Measurements from ENCODE around the gene SHD.
A peak's percentile ranks its signal among the peaks of the same experiment; 100 is the strongest.
"Not testable (repeated sequence)": the region's sequence is repeated elsewhere in the genome, so short reads cannot be mapped to it uniquely, and the experiment has no call there.

The SHD gene

DNA sequence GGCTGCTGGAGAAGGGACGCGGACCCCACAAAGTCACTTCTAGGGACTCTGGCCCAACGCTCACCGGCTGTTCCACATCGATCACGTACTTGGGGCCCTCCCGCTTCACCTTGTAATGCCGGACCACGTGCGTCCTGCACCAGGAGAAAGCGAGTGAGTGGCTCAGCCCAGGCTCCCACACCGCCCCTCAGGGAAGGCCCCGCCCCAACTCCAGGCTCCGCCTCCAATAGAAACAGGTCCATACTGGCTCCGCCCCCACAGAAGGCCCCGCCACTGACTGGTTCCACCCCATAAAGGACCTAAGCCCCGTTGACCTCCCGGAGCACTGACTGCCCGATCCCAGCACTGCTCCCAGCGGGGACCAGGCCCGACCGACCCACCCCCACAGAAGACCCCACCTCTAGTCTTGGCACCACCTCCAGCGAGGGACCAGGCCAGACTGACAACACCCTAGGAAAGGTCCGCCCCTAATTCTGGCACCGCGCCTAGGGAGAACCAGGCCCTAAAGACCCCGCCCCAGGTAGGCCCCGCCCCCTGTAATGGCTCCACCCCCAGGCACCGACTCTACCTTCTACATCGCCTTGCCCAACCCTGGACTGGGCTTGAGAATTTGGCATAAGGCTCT, 48.3 kb downstream of the SHD start:
- peak; percentile 60 for DNase-seq

DNA sequence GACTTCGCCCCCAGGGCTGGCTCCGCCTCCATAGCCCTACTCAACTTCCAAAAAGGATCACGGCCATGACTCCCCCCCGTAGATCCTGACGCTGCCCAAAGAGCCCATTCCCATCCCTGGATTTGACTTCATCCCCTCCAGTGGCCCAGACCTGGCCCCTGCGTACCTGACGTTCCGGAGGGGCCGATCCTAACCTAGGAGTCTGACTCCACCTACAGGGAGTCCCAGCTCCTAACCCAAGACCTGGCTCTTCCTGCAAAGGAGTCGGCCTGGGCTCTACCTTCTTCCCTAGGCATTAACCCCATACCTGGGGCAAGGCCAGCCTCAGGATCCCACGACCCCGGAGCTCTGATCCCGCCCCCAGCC, 48.8 kb downstream of the SHD start:
- peak; percentile 79 for DNase-seq

DNA sequence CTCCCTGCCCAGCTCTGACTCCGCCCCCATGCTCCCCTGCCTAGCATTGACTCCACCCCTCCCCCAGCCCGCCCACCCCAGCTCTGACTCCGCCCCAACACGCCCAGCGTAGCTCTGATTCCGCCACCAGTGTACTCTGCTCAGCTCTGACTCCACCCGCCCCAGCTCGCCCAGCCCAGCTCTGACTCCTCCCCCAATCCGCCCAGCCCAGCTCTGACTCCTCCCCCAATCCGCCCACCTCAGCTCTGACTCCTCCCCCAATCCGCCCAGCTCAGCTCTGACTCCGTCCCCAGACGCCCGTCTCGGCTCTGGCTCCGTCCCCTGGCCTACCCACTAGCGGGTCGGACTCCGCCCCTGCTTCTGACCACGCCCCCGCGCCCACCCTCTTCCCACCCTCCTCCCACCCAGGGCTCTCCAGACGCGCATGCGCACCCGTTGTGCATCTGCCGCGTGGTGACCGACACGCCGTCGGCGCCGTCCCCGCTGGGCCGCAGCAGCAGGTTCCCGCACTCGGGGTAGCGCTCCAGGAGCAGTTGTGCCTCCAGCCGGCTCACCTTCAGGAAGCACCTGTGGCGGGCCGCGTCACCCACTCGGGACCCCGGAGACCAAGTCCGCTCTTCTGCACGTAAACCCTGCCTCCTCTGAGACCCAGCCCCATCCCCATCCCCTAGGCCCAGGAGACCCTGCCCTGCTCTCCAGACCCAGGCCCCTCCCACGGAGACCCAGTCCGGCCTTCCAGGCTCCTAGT, 49.4 kb downstream of the SHD start:
- peak; percentile 86 for DNase-seq

DNA sequence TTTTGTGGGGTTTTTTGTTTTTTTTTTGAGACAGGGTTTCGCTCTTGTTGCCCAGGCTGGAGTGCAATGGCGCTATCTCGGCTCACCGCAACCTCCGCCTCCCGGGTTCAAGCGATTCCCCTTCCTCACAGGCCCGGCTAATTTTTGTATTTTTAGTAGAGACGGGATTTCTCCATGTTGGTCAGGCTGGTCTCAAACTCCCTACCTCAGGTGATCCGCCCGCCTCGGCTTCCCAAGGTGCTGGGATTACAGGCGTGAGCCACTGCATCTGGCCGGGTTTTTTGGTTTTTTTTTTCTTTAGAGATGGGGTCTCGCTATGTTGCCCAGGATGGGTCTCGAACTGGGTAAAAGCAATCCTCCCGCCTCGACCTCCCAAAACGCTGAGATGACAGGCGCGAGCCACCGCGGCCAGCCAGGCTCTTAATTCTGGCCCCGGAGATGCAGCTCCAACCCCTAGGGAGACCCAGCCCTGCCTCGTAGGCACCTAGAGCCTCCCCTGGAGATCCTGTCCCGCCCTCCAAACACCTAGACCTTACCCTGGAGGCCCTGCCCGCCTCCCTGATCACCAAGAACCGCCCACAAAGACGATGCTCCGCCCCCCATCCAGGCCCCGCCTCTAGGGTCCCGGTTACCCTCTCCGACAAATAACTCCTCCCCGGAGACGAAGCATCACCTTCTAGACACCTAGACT, 50.1 kb downstream of the SHD start:
- not testable (repeated sequence) for DNase-seq

DNA sequence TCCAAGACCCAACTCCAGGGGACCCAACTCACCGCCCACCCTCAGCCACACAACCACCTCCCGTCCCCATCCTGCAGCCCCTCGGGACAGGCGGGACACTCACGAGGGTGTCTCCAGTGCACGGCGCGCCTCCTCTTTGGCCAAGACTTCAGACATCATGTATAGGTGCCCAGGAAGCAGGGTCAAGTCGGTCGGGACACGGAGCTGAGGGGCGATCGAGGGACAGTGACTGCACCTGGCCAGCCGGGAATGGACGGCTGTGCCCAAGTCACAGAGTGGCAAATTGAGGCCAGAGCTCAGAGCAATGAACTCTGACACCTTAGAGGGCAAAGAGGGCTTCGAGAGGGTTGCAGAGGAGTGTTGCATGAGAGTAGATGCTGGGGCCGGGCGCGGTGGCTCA, 50.8 kb downstream of the SHD start:
- no peak for DNase-seq

DNA sequence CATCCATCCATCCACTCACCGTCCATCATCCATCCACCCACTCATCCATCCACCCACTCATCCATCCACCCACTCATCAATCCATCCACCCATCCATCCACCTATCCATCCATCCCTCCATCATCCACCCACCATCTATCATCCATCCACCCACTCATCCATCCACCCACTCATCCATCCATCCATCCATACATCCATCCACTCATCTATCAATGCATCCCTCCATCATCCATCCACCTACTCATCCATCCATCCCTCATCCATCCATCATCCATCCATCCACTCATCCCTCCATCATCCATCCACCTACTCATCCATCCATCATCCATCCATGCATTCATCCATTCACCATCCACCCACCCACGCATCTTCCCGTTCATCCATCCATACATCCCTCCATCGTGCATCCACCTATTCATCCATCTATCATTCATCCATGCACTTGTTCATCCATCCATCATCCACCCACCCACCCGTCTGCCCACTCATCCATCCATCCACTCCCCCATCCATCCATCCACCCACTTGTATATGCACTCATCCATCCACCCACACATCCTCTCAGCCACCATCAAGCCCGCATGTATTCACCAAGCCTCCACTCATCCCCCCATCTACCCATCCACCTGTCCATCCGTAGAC, 56.0 kb downstream of the SHD start:
- no peak for DNase-seq

DNA sequence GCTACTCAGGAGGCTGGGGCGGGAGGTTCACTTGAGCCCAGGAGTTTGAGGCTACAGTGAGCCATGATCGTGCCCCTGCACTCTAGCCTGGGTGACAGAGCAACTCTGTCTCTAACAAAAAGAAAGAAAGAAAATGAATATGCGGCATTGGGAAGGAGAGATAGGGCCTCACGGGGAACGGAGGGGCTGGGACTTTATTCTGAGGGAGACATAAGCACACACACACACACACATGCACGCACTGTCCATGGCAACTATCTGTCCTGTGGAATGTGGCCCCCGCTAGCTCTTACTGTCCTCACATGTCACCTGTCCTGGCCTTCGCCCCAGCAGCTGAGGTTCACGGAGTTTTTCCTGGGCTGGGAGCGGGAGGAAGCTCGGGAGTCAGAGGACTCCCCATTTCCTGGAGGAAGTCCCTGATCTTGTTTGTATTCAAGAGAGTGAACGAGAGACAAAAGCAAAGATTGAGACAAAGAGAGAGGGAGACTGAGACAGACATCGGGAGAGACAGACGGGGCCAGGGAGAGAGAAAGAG, 58.9 kb downstream of the SHD start:
- peak; percentile 67 for DNase-seq

DNA sequence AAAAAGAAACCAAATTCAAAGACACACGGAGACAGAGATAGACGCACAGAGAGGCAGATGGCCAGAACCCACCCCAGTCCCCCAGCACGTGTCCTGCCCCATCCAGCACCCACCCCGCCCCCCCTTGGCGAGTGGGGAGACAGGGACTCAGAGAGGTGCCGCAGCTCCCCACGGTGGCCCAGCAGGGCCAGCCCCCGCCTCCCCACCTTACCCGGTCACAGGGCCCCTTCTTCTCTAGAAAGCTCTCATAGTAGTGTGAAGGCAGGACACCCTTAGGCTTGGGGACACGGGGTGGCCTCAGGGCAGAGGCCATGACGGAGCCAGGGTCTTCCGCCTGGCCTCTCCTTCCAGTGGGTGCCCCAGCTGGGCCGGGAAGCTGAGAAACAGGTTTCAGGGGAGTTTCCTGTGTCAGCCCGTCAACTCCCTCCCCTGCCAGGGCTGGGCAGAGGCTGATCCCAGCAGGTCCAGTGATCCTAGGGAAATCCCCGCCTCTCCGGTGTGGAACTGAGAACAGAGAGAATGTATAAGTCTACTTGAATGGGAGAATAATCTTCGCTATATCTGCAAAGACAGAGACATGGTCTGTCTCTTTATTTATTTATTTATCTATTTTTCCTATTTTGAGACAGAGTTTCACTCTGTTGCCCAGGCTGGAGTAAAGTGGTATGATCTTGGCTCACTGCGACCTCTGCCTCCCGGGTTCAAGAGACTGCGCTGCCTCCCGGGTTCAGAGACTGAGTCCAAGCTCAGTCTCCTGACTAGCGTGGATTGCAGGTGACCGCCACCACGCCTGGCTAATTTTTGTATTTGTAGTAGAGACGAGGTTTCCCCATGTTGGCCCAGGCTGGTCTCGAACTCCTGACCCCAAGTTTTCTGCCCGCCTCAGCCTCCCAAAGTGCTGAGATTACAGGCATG, 59.6 kb downstream of the SHD start, which contains the start of gene STAP2:
Gene STAP2 (minus strand): TSS at position 387 of the 915 bp plus-strand sequence. CDS start 74 bp downstream, at position 313.
- DNase-seq, result peak; percentile 67
